GM13976 (cell line): ENCODE measurements around the gene ARPC2.

Source experiments
- DNase-seq: peaks from one replicate; pipeline ENCODE4 v3.0.0; 2012; ENCODE audit warnings: low spot score
- CTCF ChIP-seq: IDR thresholded peaks from 2 replicates; pipeline ENCODE4 v1.5.1; 2012; ENCODE audit warnings: borderline replicate concordance, mild to moderate bottlenecking; ENCODE audit not compliant: insufficient read depth; ENCODE audit errors: extremely low read depth, missing control alignments, control extremely low read depth
- in situ Hi-C: fragments of 300-500 bp; cut with MboI; formaldehyde crosslinking; loops from one replicate; pipeline ENCODE4 v1.12.0; 2022; ENCODE audit warnings: low sequenced_read_pairs, mixed read lengths, inconsistent platforms; ENCODE audit not compliant: unreplicated experiment

ARPC2 gene

GRCh38 chr2:218256612-218257350 is 39.8 kb downstream of the ARPC2 start:
- in situ Hi-C loops: no loop called here
- no peak for DNase-seq
- TF ChIP-seq CTCF: no peak

GRCh38 chr2:218257390-218257981 is 40.5 kb downstream of the ARPC2 start:
- TF ChIP-seq CTCF: peak; percentile 55
- peak; percentile 80 for DNase-seq
- in situ Hi-C loops: no loop called here

DNA sequence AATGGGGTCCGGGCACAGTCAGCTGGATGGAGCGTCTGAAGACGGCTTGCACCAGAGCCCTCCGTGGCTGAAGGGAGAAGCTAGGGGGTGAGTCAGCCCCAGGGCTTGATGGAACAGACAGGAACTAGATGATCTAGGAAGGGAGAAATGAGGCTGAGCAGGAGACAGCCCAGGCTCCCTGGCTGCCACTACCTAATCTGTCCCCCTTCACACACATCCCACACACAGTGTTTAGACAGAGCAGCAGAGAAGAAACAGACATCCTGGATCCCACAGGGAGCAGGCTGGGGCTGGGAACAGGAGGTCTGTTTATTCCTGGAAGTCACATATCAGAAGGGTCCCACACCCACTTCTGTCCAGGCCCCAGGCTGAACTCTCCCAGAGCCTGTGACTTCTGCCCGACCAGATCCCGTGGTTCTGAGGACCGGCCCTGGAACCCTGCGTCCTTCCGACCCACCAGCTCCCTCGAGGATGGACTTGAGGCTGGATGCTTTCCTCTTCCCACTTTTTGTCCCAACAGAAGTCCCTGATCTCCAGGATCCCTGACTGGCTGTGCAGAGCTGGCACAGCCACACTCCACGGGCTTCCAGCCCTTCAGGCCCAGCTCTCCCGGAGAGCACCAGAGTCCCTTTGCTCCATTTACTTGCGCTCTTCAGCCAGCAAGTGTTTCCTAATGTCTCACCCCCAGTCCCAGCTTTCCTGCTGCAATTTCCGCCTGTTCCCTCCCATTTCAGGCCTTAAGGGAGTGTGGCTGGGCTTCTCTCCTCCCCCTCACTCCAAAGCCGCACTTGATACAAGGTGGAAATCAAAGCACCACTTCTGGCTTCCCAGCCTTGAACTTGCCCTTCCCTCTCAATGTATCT is 42.3 kb downstream of the ARPC2 start:
- in situ Hi-C loops: no loop called here
- no peak for TF ChIP-seq CTCF
- no peak for DNase-seq

DNA sequence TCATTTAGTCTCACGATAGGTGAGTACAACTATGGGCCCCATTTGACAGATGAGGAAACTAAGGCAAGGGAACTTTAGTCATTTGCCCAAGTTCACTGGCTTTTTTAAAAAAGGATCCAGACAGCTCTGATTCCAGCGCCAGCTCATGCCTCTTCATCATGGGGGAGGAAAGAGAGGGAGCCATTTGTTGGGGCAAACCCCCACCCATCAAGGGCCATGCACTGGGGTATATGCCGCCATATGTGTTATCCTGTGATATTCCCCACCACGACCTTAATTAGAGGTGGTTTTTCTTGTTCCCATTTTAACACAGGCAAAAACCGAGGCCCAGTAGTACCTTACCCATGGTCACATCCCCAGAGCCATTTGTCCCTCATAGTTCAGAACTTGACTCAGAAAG is 43.2 kb downstream of the ARPC2 start:
- in situ Hi-C loops: no loop called here
- DNase-seq: no peak
- no peak for TF ChIP-seq CTCF

DNA sequence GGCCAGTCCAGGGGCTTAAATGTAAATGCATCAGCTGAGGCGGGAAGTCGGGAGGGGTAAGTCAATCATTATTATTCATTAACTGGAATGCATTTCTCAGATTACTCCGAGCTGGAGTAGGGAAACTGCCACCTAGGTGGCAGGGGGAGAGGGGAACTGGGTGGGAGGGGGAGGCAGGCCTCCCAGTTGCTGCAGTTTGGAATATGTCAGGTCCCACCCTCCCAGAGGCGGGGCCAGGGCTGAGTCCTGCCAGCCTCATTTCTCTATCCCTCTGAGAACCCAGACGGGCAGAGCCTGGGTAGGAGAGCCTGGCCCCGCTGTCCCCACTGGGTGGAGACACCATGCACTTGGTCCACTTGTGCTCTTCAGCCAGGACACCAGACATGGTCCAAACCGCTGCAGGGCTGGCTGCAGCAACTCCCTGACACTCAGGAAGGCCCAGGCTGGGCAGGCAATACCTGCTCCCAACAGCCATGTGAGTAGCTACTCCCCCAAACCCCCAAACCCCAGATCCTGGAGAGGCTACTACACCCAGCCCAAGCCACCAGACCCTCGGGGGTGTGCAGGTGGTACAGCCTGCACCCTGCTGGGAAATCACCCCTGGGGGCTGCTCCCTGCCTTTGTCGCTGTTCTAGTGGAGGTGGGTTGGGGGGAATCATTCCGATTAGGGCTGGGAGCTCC is 43.9 kb downstream of the ARPC2 start, which contains the start of gene GPBAR1:
Gene GPBAR1 (plus strand): TSS at position 274 of the 681 bp plus-strand sequence. CDS start 1,710 bp downstream, outside the sequence.
- in situ Hi-C loops: no loop called here
- TF ChIP-seq CTCF: no peak
- no peak for DNase-seq
